Measurements from ENCODE around the gene POF1B. TPM values are rescaled to one million over a fixed set of nuclear protein-coding genes. Genes with fewer than 3 reads are reported as not detected.

The POF1B gene
- total RNA-seq, 1 experiment from 2014 or later = 1.1 TPM

- Mint-ChIP-seq H3K4me3 (ENCODE audit: unreplicated experiment) (no peak overlapping the region), H3K27me3 (ENCODE audit: insufficient read depth, unreplicated experiment) (no peaks in the 10 kb centered on the region), H3K36me3 (ENCODE audit: insufficient read depth, unreplicated experiment) (no peaks in the 10 kb centered on the region), H3K27ac (ENCODE audit: low read depth, unreplicated experiment) (no peak overlapping the region), H3K9me3 (ENCODE audit: unreplicated experiment) (peaks cover 13% of the 10 kb centered on the region), H3K4me1 (ENCODE audit: insufficient read depth, unreplicated experiment) (no peaks in the 10 kb centered on the region)
- BruUV-seq (replicated peaks) = no TSS peak
- intact Hi-C loops (cut with micrococcal nuclease) = no loop called here
- ChIA-PET POLR2A (no interaction called here), CTCF (no interaction called here)
- TF ChIP-seq CTCF (IDR thresholded peaks at IDR 0.05; ENCODE audit: unreplicated experiment) = no peak
- DNase-seq (ENCODE audit: unreplicated experiment) = no peak
Observed at GRCh38 chrX:85243155-85243554, 136.3 kb downstream of the POF1B start.

Other genes with a start within 250 kb of the POF1B start
- not detected in 2 replicates for gene SATL1, start 135.9 kb downstream of the POF1B start, total RNA-seq (2022)
- 1.7 and 1.8 TPM in 2 replicates for gene ZNF711, start 135.7 kb downstream of the POF1B start, total RNA-seq (2022)

Data from MCF 10A (cell line).